OCI-LY3 (cell line): ENCODE measurements around the gene MAN1A1.

Experiments used
- EZH2phosphoT487 ChIP-seq: fragments of 200-600 bp; shearing (Covaris generic); IDR thresholded peaks from 2 replicates; pipeline ENCODE4 v1.6.1; 2018; ENCODE audit warnings: antibody characterized with exemption, mixed run types, low read depth
- TF ChIP-seq, protein P1 (sequence below): fragments of 200-600, 300-600 bp; sonication (generic); IDR thresholded peaks from 2 replicates; pipeline ENCODE4 v1.5.1; 2014; ENCODE audit warnings: antibody characterized with exemption, low read length, low read depth

DNA sequence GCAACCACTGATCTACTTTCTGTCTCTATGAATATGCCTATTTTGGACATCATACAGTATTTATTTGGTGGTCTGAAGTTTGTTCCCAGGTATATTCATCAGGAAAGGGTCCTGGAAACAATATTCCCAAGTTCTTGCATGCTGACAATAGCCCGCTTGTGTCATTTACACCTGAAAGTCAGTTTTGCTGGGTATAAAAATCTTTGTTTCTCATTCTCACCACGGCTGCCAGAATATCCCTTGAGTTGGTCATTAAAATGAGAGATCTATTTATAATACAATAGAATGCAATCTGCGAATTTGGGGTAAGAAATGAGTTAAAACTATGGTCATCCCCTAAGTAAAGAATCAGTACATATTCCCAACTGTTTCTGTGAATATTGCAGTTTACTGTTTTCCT is 79.0 kb downstream of the MAN1A1 start:
- TF ChIP-seq, protein P1, sequence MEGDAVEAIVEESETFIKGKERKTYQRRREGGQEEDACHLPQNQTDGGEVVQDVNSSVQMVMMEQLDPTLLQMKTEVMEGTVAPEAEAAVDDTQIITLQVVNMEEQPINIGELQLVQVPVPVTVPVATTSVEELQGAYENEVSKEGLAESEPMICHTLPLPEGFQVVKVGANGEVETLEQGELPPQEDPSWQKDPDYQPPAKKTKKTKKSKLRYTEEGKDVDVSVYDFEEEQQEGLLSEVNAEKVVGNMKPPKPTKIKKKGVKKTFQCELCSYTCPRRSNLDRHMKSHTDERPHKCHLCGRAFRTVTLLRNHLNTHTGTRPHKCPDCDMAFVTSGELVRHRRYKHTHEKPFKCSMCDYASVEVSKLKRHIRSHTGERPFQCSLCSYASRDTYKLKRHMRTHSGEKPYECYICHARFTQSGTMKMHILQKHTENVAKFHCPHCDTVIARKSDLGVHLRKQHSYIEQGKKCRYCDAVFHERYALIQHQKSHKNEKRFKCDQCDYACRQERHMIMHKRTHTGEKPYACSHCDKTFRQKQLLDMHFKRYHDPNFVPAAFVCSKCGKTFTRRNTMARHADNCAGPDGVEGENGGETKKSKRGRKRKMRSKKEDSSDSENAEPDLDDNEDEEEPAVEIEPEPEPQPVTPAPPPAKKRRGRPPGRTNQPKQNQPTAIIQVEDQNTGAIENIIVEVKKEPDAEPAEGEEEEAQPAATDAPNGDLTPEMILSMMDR, result no peak
- TF ChIP-seq EZH2phosphoT487, result no peak
